Measurements from ENCODE around the gene PIK3R5. TPM values are rescaled to one million over a fixed set of nuclear protein-coding genes. Genes with fewer than 3 reads are reported as not detected.

PIK3R5 gene
- total RNA-seq, 1 donor from 2014 or later, result 0.29 TPM

DNA sequence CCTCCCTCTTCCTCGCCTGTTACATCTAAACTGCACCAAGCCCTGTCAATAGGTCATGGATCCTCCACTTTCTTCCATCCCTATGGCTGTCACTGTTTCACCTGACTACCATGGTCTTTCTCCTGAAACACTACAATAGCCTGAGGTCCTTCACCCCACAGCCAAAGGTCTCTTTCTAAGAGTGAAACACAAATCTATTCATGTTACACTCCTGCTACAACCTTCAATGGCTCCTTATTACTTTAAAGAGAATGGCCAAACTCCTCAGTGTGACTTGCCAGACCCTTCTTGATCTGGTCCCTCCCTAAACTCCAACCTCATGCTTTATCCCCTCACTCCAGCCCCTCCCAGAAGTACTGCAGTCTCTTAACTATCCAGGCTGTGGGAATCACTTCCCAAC lies 97.4 kb downstream of the PIK3R5 start:
- no peak overlapping the region for H3K27ac Mint-ChIP-seq
- TF ChIP-seq, protein P1, sequence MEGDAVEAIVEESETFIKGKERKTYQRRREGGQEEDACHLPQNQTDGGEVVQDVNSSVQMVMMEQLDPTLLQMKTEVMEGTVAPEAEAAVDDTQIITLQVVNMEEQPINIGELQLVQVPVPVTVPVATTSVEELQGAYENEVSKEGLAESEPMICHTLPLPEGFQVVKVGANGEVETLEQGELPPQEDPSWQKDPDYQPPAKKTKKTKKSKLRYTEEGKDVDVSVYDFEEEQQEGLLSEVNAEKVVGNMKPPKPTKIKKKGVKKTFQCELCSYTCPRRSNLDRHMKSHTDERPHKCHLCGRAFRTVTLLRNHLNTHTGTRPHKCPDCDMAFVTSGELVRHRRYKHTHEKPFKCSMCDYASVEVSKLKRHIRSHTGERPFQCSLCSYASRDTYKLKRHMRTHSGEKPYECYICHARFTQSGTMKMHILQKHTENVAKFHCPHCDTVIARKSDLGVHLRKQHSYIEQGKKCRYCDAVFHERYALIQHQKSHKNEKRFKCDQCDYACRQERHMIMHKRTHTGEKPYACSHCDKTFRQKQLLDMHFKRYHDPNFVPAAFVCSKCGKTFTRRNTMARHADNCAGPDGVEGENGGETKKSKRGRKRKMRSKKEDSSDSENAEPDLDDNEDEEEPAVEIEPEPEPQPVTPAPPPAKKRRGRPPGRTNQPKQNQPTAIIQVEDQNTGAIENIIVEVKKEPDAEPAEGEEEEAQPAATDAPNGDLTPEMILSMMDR (conservative IDR thresholded peaks at IDR 0.05), result no peak
- no peaks in the 10 kb centered on the region for H3K9me3 Mint-ChIP-seq
- H3K4me3 Mint-ChIP-seq, result no peak overlapping the region
- peaks cover under 1% of the 10 kb centered on the region for H3K4me1 Mint-ChIP-seq (ENCODE audit: unreplicated experiment)
- DNase-seq (ENCODE audit: extremely low spot score, unreplicated experiment), result no peak
- peaks cover 34% of the 10 kb centered on the region for H3K27me3 Mint-ChIP-seq
- no peaks in the 10 kb centered on the region for H3K36me3 Mint-ChIP-seq

DNA sequence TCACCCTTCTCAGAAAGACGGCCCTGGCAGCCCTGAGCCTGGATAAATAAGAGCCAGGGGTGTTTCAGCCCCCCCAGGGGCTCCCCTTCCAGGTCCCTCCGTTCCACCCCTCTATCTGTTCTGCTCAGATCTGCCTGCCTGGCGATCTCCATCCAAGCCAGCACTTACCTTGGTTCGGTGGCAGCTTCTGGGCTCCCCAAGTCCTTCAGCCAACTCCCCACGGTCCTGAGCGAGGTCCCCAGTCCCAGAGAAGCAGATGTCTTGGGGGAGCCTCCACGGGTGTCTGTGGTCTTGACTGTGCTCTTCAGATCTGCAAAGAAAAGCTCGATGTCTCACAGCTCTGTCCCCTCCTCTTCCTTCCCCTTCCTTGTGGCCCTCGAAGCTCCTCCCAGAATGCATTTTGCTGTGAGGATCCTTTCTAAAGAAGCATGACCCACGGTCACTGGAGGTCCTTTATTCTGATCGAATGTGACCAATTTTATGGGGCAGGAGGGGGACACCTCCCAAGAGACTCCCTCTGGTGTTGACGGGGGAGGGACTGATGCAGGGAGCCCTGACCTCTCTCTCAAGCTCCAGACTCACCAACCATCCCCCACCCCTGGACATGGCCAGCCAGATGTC lies 98.0 kb downstream of the PIK3R5 start, which contains the start of gene PIK3R6:
PIK3R6 (minus strand) TSS at position 314 of the 621 bp plus-strand sequence. CDS start 17,880 bp downstream, outside the sequence.
- no peaks in the 10 kb centered on the region for H3K4me1 Mint-ChIP-seq (ENCODE audit: unreplicated experiment)
- no peaks in the 10 kb centered on the region for H3K36me3 Mint-ChIP-seq
- H3K27me3 Mint-ChIP-seq, result peaks cover 34% of the 10 kb centered on the region
- DNase-seq (ENCODE audit: extremely low spot score, unreplicated experiment), result no peak
- no peak within 1 kb of the TSS for H3K4me3 Mint-ChIP-seq
- TF ChIP-seq, protein P1 (conservative IDR thresholded peaks at IDR 0.05), result no peak
- H3K9me3 Mint-ChIP-seq, result no peaks in the 10 kb centered on the region
- H3K27ac Mint-ChIP-seq, result no peak within 1 kb of the TSS

DNA sequence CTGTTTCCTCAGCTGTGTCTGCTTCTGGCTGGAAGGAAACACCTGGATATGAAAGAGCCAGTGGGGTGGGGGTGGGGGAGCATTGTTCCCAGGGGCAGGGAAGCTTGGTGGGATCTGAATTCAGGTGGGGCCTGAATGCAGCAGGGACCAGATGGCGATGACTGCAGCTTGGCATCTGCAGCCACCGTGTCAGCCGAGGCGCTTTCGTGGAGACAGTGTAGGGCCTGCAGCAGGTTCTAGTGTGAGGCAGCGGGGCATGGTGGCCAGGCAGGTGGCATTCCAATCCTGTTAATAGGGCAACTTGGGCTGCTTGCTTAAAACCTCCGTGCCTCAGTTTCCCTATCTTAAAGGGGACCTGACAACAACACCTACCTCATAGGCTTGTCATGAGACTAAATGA lies 99.7 kb downstream of the PIK3R5 start:
- TF ChIP-seq, protein P1 (conservative IDR thresholded peaks at IDR 0.05), result no peak
- Mint-ChIP-seq H3K27me3 (peaks cover 29% of the 10 kb centered on the region), H3K4me3 (no peak overlapping the region)

DNA sequence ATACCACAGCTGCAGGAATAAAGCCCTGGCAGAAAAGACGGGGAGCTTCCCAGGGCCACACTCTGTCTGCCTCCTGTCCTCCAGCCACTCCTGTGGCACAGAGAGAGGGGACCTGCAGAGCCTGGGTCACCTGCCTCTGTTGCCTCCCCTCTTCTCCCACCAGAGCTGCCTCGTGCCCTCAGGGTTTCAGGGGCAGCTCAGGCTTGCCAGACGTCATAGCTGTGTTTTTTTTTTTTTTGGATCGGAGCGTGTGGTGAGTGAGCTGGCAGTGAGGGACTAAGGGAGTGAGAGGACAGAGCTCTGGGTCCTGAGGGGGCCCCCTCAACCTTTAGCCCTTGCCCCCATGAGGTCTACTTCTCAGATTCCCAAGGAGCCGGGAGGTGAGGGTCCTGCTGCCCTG lies 100.1 kb downstream of the PIK3R5 start:
- TF ChIP-seq, protein P1 (conservative IDR thresholded peaks at IDR 0.05), result no peak
- Mint-ChIP-seq H3K27me3 (peaks cover 26% of the 10 kb centered on the region), H3K4me1 (ENCODE audit: unreplicated experiment) (peaks cover 3% of the 10 kb centered on the region), H3K9me3 (no peaks in the 10 kb centered on the region), H3K27ac (no peak overlapping the region), H3K4me3 (no peak overlapping the region), H3K36me3 (no peaks in the 10 kb centered on the region)
- DNase-seq (ENCODE audit: extremely low spot score, unreplicated experiment), result no peak

More for the DNA sequence above, 99.7 kb downstream of the PIK3R5 start:
- no peak for DNase-seq (ENCODE audit: extremely low spot score, unreplicated experiment)
- Mint-ChIP-seq H3K9me3 (no peaks in the 10 kb centered on the region), H3K4me1 (ENCODE audit: unreplicated experiment) (peaks cover 3% of the 10 kb centered on the region), H3K27ac (no peak overlapping the region), H3K36me3 (no peaks in the 10 kb centered on the region)

DNA sequence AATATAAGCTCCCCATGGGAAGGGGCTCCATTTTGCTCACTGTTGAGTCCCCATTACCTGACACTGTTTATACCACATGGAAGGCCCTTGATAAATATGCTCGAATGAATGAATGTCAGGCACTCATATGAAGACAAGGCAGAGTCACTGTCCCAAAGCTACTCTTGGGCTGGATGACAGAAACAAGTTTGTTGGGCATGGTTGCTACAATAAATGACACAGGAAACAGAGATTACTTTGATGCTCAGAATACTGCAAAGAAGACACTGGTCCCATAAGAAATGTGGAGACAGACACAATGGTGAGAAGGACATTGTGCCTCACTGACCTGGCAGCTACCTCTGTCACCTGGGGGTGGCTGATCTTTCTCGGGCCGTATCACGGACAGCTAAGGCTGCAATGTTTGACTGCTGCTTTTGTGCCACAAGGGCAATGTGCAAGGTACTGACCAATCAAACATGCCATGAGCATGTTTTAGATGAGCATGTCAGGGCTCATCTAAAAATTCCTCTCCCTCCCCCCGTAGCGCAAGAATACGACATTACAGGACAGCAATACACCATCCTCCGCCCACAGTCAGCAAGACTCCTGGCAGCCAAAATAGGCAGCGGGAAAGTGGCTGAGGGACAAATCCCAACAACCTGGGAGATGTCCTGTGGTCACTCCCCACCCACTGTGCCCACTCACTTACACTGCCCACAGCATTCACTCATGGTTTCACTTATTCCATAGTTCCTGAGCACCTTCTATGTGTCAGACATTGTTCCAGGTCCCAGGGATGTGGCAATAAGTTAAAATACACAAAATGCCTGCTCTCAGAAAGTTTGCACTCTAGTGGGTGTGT lies 103.1 kb downstream of the PIK3R5 start:
- no peak overlapping the region for H3K4me3 Mint-ChIP-seq

More for the DNA sequence above, 103.1 kb downstream of the PIK3R5 start:
- H3K27ac Mint-ChIP-seq, result no peak overlapping the region
- no peaks in the 10 kb centered on the region for H3K9me3 Mint-ChIP-seq
- H3K4me1 Mint-ChIP-seq (ENCODE audit: unreplicated experiment), result peaks cover 20% of the 10 kb centered on the region
- H3K27me3 Mint-ChIP-seq, result peaks cover 7% of the 10 kb centered on the region
- no peak for DNase-seq (ENCODE audit: extremely low spot score, unreplicated experiment)
- H3K36me3 Mint-ChIP-seq, result no peaks in the 10 kb centered on the region
- TF ChIP-seq, protein P1 (conservative IDR thresholded peaks at IDR 0.05), result no peak
